ACHN (cell line): ENCODE results near the gene MARK4.
"Not testable (repeated sequence)": the region's sequence is repeated elsewhere in the genome, so short reads cannot be mapped to it uniquely, and the experiment has no call there.

Experiments used
- DNase-seq: peaks from one replicate; pipeline ENCODE4 v3.0.0-alpha.2; 2015
- in situ Hi-C: cut with HindIII; loops from 2 replicates; pipeline ENCODE4 v1.10.0; 2017; ENCODE audit warnings: low sequenced_read_pairs, low pct_ligation_motif_present, low pct_unique_long_range_greater_than_20kb

The MARK4 gene

DNA sequence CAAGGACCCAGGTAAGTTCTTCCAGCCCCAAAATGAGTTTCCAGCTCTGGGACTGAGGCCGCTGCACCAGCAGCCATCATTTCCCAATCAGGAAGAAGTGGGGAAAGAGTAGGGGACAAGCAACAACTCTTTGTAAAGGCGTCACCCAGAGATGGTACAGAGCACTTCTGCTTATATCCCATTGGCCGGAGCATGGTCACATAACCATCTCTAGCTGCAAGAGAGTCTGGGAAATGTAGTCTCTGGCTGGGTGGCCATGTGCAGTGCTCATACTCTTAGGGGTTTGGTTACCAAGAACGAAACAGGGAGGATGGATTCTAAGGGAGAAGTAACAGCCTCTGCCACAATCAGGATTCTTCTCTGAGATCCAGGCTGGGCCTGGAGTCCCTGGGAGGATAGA lies 45.3 kb downstream of the MARK4 start:
- no peak for DNase-seq
- in situ Hi-C loops, result no loop called here

DNA sequence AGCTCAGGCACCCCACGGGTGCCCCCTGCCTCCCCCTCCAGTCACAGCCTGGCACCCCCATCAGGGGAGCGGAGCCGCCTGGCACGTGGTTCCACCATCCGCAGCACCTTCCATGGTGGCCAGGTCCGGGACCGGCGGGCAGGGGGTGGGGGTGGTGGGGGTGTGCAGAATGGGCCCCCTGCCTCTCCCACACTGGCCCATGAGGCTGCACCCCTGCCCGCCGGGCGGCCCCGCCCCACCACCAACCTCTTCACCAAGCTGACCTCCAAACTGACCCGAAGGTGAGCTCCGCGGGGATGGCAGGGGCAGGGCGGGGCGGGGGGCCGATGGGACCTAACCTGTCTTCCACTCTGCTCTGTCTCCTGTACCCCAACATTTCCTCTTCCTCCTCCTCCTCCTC lies 46.6 kb downstream of the MARK4 start:
- in situ Hi-C loops, result no loop called here
- DNase-seq, result no peak

DNA sequence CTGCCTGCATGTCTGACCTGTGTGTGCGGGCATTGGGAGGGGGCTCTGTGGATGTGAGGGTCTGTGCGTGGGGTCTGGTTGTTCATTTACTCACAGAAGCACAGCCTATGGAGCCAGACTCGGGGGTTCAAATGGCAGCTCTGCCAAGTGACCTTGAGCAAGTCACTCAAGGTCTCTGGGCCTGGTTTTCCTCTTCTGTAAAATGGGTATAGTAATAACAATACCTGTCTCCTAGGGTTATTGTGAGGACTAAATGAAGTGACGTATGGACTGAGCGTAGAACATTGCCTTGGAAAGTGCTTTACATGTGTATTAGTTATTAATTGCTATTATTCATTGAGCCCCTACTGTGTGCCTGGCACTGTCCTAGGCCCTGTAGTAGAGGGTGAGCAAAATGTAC lies 47.2 kb downstream of the MARK4 start:
- in situ Hi-C loops, result no loop called here
- no peak for DNase-seq

GRCh38 chr19:45299719-45300118 lies 48.6 kb downstream of the MARK4 start:
- DNase-seq, result no peak
- in situ Hi-C loops, result no loop called here

GRCh38 chr19:45302416-45302815 lies 51.3 kb downstream of the MARK4 start:
- in situ Hi-C loops, result no loop called here
- DNase-seq, result no peak

GRCh38 chr19:45303269-45304060 lies 52.4 kb downstream of the MARK4 start:
- no peak for DNase-seq
- in situ Hi-C loops, result no loop called here

DNA sequence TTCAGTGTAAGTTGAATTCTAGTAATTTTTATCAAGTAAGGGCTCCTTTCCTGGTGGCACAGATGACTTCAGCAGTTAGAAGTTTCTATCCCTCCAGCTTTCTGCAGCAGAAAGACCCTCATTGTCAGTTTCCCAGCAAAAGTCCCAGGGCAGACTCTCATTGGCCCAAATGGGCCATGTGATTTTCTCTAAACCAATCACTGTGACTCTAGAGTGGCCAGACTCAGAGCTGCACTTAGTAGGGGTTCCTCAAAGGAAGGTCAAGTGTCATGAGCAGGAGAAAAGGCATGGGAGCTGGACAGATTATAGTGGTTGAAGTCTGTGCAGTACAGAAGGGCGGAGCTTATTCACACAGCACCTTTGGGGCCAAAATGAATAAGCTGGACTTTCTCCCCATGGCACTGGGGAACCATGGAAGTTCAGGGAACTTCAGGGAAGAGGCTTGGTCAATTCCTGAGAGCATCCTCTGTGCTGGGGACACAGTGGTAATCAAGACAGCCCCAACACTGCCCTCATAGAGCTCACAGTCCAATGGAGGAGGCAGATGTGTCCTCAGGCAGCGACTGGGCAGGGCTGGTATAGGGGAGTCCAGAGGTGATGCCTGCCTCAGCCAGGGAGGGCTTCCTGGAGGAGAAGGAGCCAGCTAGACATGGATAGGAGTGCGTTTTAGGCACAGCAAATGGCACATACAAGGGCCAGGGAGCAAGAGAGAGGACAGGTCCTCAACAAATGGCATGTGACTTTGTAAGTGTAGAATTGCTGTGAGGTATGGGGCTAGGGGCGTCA lies 53.3 kb downstream of the MARK4 start:
- in situ Hi-C loops, result no loop called here

DNA sequence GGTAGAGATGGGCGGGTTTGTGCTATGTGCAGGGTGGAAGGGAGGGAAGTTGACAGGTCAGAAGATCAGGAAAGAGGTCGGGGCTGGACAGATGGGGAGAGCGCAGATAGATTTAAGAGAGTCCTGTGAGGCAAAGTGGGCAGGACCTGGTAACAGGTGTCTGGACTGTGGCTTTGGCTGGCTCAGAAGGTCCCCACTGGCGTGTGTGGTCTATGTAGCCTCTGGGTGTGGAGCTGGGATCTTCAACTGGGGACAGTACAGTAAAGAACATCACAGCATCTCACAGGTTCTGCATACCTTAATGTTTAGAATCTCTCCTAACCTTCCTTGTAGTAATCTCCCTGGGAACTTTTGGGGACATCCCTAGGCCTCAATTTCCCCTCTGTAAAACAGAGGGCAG lies 53.9 kb downstream of the MARK4 start:
- DNase-seq, result no peak
- in situ Hi-C loops, result no loop called here

More for the DNA sequence above, 53.3 kb downstream of the MARK4 start:
- DNase-seq, result no peak

GRCh38 chr19:45305421-45305820 lies 54.4 kb downstream of the MARK4 start:
- no peak for DNase-seq
- in situ Hi-C loops, result no loop called here

GRCh38 chr19:45306040-45306439 lies 55.0 kb downstream of the MARK4 start:
- in situ Hi-C loops, result no loop called here
- no peak for DNase-seq

GRCh38 chr19:45306518-45307027 lies 55.5 kb downstream of the MARK4 start:
- DNase-seq, result no peak
- in situ Hi-C loops, result no loop called here

GRCh38 chr19:45307361-45307760 lies 56.3 kb downstream of the MARK4 start:
- in situ Hi-C loops, result no loop called here
- DNase-seq, result no peak

DNA sequence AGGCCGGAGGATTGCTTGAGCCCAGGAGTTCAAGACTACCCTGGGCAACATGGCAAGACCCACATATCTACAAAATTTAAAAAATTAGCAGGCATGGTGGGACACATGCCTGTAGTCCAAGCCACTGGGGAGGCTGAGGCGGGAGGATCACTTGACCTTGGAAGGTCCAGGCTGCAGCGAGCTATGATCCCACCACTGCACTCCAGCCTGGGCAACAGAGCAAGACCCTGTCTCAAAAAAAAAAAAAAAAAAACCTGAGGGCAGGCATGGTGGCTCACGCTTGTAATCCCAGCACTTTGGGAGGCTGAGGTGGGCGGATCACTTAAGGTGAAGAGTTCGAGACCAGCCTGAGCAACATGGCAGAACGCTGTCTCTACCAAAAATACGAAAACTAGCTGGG lies 58.3 kb downstream of the MARK4 start:
- in situ Hi-C loops, DNase-seq: not testable (repeated sequence)

DNA sequence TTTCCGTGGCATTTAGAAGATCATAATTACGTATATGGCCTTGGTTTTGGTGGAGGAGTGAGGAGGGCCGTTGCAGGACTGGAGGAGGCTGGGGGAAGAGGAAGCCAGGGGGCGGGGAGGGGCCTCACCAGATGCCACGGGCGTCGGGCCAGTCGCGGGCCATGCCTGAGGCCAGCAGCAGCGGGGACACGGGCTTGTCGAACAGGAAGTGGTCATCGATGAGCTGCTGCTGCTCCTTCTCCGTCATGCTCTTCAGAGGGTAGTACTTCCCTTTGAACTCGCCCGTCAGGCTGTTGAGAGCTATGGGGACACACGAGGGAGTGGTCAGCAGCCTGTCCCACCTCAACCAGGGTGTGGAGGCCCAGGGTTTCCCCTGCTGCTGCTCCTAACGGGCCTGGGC lies 60.5 kb downstream of the MARK4 start:
- in situ Hi-C loops, result no loop called here
- DNase-seq, result no peak

GRCh38 chr19:45312285-45312684 lies 61.2 kb downstream of the MARK4 start:
- DNase-seq, in situ Hi-C loops: not testable (repeated sequence)

DNA sequence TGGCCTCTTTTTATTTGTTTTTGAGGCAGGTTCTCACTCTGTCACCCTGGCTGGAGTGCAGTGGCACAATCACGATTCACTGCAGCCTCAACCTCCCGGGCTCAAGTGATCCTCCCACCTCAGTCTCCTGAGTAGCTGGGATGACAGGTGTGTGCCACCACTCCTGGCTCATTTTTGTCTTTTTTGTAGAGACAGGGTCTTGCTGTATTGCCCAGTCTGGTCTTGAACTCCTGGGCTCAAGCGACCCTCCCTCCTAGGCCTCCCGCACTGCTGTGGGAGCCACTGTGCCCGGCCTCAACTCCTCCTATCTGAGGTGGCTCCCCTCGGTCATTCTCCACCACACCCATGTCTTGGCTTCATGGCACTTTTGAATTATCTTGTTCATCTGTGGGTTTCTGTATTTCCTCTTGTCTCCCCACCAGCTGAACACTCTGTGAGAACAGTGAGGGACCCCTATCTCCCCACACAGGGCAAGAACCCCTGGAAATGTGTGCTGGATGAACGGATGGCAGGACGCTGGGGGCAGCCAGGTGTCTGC lies 63.7 kb downstream of the MARK4 start:
- DNase-seq, result no peak
- in situ Hi-C loops, result no loop called here

GRCh38 chr19:45315304-45315703 lies 64.2 kb downstream of the MARK4 start:
- DNase-seq, result no peak
- in situ Hi-C loops, result no loop called here

GRCh38 chr19:45320997-45321775 lies 70.1 kb downstream of the MARK4 start:
- no peak for DNase-seq
- in situ Hi-C loops, result no loop called here

DNA sequence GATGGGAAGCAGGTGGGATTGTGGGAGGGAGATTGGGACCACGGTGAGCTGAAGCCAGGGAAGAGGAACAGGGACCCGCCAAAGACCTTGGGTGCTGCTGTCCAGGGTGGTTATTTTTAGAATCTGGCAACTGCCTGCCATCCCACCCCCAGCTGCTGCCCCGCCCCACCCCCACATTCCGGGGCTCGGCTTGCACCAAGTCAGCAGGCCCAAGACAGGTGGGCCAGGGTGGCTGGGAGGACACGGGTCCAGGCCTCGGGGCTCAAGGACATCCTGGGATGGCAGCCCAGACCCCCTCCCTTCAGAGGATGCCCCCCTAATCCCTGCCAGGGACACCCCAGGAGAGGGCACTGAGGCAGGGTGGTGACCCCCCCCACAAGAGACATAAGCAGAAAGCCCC lies 70.8 kb downstream of the MARK4 start:
- in situ Hi-C loops, result no loop called here
- DNase-seq, result no peak
